Thymus (tissue), 11 donors: ENCODE data around the gene IFT57. TPM values are rescaled to one million over a fixed set of nuclear protein-coding genes. Genes with fewer than 3 reads are reported as not detected.

Source experiments
- DNase-seq, 9 donors: peaks; one replicate each; pipeline ENCODE4 v3.0.0-alpha.2; 2013; ENCODE audit warnings: low spot score in 9 of 9, low read depth in 6 of 9, missing footprints in 1 of 9
- H3K27ac ChIP-seq, 2 donors: one replicate each; pipeline ENCODE4 v1.5.1; 2013; ENCODE audit warnings: control low read depth in 1 of 2, low read depth in 1 of 2, low read length in 1 of 2, mild to moderate bottlenecking in 1 of 2, moderate library complexity in 1 of 2
- H3K27me3 ChIP-seq, 2 donors: one replicate each; pipeline ENCODE4 v1.5.1; 2013; ENCODE audit warnings: low read length in 1 of 2; ENCODE audit not compliant: control insufficient read depth in 2 of 2, insufficient read depth in 1 of 2
- H3K36me3 ChIP-seq, 2 donors: one replicate each; pipeline ENCODE4 v1.5.1; 2013; ENCODE audit warnings: low read length in 1 of 2, mild to moderate bottlenecking in 1 of 2, moderate library complexity in 1 of 2; ENCODE audit not compliant: control insufficient read depth in 2 of 2, insufficient read depth in 2 of 2
- H3K4me1 ChIP-seq, 2 donors: one replicate each; pipeline ENCODE4 v1.5.1; 2013; ENCODE audit warnings: low read length in 2 of 2; ENCODE audit not compliant: control insufficient read depth in 2 of 2, insufficient read depth in 2 of 2
- H3K4me3 ChIP-seq, 2 donors: one replicate each; pipeline ENCODE4 v1.5.1; 2013; ENCODE audit warnings: low read length in 2 of 2, control low read depth in 1 of 2, mild to moderate bottlenecking in 1 of 2
- H3K9me3 ChIP-seq, 2 donors: one replicate each; pipeline ENCODE4 v1.5.1; 2013; ENCODE audit warnings: low read length in 1 of 2, mild to moderate bottlenecking in 1 of 2; ENCODE audit not compliant: control insufficient read depth in 2 of 2, insufficient read depth in 1 of 2
- WGBS: extraction: QIAGEN DNeasy Blood & Tissue Kit; methylation state at CpG from one replicate; pipeline ENCODE4 v1.1.7; 2013; 5-methylcytosine and 5-hydroxymethylcytosine counted together
- polyA plus RNA-seq: library from polyadenylated mRNA; stranded (reverse); fragments of 200-250 nt; gene quantifications from one replicate; pipeline ENCODE4 v1.2.3, GENCODE V29; 2013
- total RNA-seq: library from RNA; stranded (reverse); fragments of 120-200 nt; gene quantifications from one replicate; pipeline ENCODE4 v1.2.4, GENCODE V29; 2013
- donor health status: healthy.

IFT57 gene
- total and polyA plus RNA-seq, 2 donors, result 23.5 to 27.2 TPM

DNA sequence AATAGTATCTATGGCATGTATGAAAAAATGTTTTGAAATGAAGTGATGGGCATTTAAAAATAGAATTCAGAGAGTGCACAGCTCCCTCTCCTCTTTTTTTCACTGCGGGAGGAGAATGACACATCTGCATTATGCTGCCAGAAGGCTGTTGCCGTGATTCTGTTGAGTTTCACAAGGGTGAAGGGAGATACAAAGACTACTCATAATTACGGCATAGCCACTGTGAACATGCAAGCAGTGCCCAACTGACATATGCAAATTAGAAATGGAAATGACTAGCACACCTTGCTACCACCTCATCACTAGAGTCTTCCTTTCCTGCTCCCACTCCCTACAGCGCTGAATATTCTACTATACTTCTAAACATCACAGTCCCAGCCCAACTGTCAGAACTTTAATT lies 20.1 kb downstream of the IFT57 start:
- WGBS, result 95% methylated on average over 4 of the region's 4 CpGs
- no peaks in the 10 kb centered on the region for H3K36me3 ChIP-seq
- no peak for DNase-seq
- no peaks in the 10 kb centered on the region for H3K4me1 ChIP-seq
- no peak overlapping the region for H3K4me3 ChIP-seq
- H3K9me3 ChIP-seq, result no peaks in the 10 kb centered on the region
- H3K27me3 ChIP-seq, result no peaks in the 10 kb centered on the region
- H3K27ac ChIP-seq, result no peak overlapping the region

DNA sequence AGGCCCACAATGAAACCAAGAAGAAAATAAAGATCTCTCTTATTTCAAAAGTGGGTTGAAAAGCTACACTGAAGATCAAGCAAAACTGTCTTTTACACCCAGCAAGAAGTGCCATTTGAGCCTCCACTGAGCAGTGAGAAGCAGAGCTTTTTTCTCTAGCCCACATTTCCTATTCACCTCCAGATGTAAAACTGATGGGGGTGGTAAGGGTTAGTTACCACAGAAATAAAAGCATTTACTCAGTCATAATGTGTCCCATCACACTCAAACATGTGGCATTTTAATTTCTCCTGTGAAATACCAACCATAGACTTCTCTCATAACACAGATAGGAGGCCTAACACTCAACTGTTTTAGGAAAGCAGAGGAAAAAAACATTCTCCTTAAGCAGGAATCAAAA lies 21.0 kb downstream of the IFT57 start:
- H3K4me1 ChIP-seq, result no peaks in the 10 kb centered on the region
- no peaks in the 10 kb centered on the region for H3K27me3 ChIP-seq
- no peak overlapping the region for H3K27ac ChIP-seq
- no peak overlapping the region for H3K4me3 ChIP-seq
- no peak for DNase-seq
- no peaks in the 10 kb centered on the region for H3K9me3 ChIP-seq
- H3K36me3 ChIP-seq, result no peaks in the 10 kb centered on the region

DNA sequence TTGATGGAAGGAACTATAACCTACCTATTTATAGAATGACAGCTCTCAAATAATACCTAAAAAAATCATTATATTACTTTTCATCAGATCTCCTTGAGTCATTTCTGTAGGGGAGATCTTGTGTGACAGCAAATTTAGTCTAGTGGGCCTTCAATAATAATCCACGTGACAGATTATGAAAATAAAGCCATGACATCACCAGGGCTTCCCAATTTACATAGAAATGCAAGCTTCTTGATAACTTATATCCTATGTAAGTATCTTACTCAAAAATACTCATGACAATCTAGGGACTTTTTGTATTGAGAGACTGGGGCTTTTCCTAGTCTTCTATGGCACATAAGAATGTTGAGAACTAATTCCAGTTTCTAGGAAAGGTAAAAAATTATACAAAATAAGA lies 21.6 kb downstream of the IFT57 start:
- Histone ChIP-seq H3K9me3 (no peaks in the 10 kb centered on the region), H3K4me3 (no peak overlapping the region), H3K36me3 (no peaks in the 10 kb centered on the region), H3K27me3 (no peaks in the 10 kb centered on the region), H3K4me1 (no peaks in the 10 kb centered on the region), H3K27ac (no peak overlapping the region)
- WGBS, result 93% methylated on average over 1 of the region's 1 CpG
- no peak for DNase-seq

DNA sequence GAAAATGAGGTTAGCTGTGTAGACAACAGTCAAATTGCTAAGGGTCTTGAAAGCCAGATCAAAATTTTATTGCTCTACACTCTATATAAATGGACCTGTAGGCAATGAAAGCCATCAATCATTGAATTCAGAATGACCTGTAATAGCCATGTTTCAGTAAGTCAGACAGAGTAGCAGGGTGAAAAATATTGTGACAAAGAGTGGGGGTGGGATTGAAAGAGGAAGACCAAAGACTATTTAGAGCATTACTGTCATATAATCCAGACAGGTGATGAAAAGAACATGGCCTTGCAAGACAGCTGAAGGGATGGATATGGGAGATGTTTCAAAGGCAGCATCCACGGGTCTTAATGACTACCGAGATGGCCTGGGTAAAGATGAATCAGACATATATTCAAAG lies 22.2 kb downstream of the IFT57 start:
- no peaks in the 10 kb centered on the region for H3K9me3 ChIP-seq
- H3K27me3 ChIP-seq, result no peaks in the 10 kb centered on the region
- no peaks in the 10 kb centered on the region for H3K4me1 ChIP-seq
- no peak overlapping the region for H3K4me3 ChIP-seq
- H3K27ac ChIP-seq, result no peak overlapping the region
- DNase-seq, result no peak
- over 99% methylated on average over 2 of the region's 2 CpGs for WGBS
- no peaks in the 10 kb centered on the region for H3K36me3 ChIP-seq

DNA sequence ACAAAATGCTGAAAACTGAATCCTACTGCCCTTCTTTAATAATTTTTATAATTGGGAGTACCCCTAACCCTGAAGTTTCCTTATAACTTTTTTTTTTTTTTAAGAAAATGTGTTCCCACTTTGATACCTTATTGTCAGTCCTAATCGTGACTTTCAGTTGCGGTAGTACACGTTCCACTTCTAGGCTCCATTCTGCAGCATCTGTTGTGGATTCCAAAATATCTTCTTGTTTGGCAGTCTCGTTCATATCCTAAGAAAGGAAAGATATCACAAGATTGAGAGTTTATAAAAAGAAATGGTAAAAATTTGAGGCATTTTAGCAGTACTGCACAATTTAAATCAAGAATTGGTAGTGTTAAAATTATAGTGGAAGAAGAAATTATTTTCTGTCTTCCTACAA lies 30.8 kb downstream of the IFT57 start:
- no peaks in the 10 kb centered on the region for H3K9me3 ChIP-seq
- 96% methylated on average over 4 of the region's 4 CpGs for WGBS

DNA sequence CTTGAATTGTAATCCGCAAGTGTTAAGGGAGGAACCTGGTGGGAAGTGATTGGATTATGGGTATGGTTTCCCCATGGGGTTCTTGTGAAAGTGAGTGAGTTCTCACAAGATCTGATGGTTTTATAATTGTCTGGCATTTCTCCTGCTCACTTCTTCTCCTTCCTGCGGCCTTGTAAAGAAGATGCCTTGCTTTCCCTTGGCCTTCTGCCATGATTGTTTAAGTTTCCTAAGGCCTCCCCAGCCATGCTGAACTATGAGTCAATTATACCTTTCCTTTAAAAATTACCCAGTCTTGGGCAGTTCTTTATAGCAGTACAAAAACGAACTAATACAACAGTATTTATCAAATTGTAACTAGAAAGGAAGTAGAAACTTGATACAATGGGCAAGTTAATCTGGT lies 31.9 kb downstream of the IFT57 start:
- H3K9me3 ChIP-seq, result no peaks in the 10 kb centered on the region
- H3K36me3 ChIP-seq, result peaks cover 2 to 7% of the 10 kb centered on the region in 2 donors
- no peak overlapping the region for H3K27ac ChIP-seq
- H3K4me1 ChIP-seq, result no peaks in the 10 kb centered on the region
- 99% methylated on average over 3 of the region's 3 CpGs for WGBS
- H3K27me3 ChIP-seq, result no peaks in the 10 kb centered on the region
- H3K4me3 ChIP-seq, result no peak overlapping the region
- DNase-seq, result no peak

More for the DNA sequence above, 30.8 kb downstream of the IFT57 start:
- Histone ChIP-seq H3K4me3 (no peak overlapping the region), H3K36me3 (peaks cover 0 to 7% of the 10 kb centered on the region in 2 donors), H3K27me3 (no peaks in the 10 kb centered on the region), H3K27ac (no peak overlapping the region), H3K4me1 (no peaks in the 10 kb centered on the region)
- DNase-seq, result no peak

DNA sequence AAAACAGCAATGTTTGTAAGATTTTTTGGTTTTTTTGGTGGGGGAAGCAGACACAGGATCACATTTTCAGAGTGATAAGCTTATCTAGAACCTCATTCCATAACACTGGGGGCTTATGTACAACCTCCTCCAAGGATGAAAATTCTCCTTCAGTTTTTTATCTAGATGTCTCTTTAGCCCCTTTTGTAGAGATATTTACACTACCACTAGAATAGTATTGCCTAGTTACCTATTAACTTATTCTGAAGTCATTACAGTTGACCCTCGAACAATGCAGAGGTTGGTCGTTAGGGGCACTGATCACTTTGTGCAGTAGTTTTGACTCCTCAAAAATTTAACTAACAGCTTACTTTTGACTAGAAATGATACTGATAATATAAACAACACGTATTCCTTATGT lies 32.8 kb downstream of the IFT57 start:
- Histone ChIP-seq H3K27ac (no peak overlapping the region), H3K27me3 (no peaks in the 10 kb centered on the region), H3K9me3 (no peaks in the 10 kb centered on the region), H3K4me3 (no peak overlapping the region), H3K4me1 (no peaks in the 10 kb centered on the region), H3K36me3 (peaks cover 2 to 7% of the 10 kb centered on the region in 2 donors)
- DNase-seq, result no peak
- 97% methylated on average over 3 of the region's 3 CpGs for WGBS

DNA sequence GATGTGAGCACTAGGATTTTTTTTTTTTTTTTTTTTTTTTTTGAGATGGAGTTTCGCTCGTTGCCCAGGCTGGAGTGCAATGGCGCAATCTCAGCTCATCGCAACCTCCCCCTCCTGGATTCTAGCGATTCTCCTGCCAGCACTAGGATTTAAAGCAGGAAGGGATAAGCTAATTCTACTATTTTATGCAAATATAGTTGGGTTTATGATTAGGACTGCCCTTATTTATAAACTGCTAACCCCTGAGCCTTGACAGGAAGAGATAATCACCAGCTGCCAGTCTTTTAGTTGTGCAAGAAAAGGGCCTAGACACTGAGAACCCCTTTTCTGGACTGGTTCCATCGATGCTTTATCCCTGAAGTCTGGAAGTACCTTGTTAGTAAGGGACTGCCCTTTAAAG lies 36.7 kb downstream of the IFT57 start:
- DNase-seq, result no peak
- Histone ChIP-seq H3K27ac (no peak overlapping the region), H3K27me3 (no peaks in the 10 kb centered on the region), H3K4me1 (no peaks in the 10 kb centered on the region), H3K9me3 (no peaks in the 10 kb centered on the region), H3K36me3 (peaks cover 2 to 7% of the 10 kb centered on the region in 2 donors), H3K4me3 (no peak overlapping the region)
- WGBS, result 98% methylated on average over 6 of the region's 6 CpGs

DNA sequence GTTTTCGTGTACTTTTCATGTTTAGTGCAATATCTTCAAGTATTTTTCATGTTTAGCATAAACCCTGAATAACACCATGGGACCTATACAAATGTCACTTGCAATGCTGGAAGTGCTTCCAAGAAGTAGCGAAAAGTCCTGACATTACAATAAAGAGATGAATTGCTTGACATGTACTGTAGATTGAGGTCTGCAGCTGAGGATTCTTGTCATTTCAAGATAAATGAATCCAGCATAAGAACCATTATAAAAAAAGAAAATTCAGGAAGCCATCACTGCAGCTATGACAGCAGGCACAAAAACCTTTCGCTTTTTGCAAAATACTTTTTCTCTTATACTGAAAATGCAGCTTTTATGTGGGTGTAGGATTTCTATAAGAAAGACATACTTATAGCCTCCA lies 37.4 kb downstream of the IFT57 start:
- no peak overlapping the region for H3K27ac ChIP-seq
- WGBS, result 98% methylated on average over 3 of the region's 3 CpGs
- peaks cover under 1 to 2% of the 10 kb centered on the region in 2 donors for H3K36me3 ChIP-seq
- no peak overlapping the region for H3K4me3 ChIP-seq
- no peaks in the 10 kb centered on the region for H3K9me3 ChIP-seq
- H3K4me1 ChIP-seq, result no peaks in the 10 kb centered on the region
- DNase-seq, result no peak
- no peaks in the 10 kb centered on the region for H3K27me3 ChIP-seq

DNA sequence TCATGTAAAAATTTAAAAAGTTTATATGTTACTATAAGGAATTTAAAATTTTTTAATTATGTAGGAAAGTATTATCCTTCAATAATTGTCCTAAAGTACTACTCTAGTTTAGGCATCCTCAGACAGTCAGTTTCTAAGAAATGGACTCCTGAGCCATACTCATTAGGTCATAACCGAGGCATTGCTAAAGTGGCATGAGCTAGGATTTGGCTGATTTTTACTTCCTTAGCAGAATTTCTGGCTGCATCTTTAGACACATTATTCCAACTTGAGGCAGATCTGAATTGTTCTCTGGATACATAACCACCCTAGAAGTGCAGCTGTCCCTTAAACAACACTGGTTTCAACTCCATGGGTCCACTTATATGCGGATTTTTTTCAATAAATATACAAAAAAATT lies 38.3 kb downstream of the IFT57 start:
- no peaks in the 10 kb centered on the region for H3K4me1 ChIP-seq
- H3K27me3 ChIP-seq, result no peaks in the 10 kb centered on the region
- H3K27ac ChIP-seq, result no peak overlapping the region
- peaks cover 0 to 2% of the 10 kb centered on the region in 2 donors for H3K36me3 ChIP-seq
- no peaks in the 10 kb centered on the region for H3K9me3 ChIP-seq
- WGBS, result 97% methylated on average over 2 of the region's 2 CpGs
- no peak overlapping the region for H3K4me3 ChIP-seq
- no peak for DNase-seq
